HL-60 (cell line): Measurements from ENCODE around the gene SLC22A2.
"Not testable (repeated sequence)": the region's sequence is repeated elsewhere in the genome, so short reads cannot be mapped to it uniquely, and the experiment has no call there.

Source experiments
- CTCF ChIP-seq: IDR thresholded peaks from one replicate; pipeline ENCODE4 v1.5.1; 2011; ENCODE audit warnings: low read length, control low read depth, inconsistent platforms; ENCODE audit not compliant: insufficient read depth
- REST ChIP-seq: IDR thresholded peaks from 2 replicates; pipeline ENCODE4 v1.6.1; 2012; ENCODE audit warnings: low read depth; ENCODE audit not compliant: insufficient replicate concordance

- TF ChIP-seq CTCF, REST: not testable (repeated sequence)
Observed at GRCh38 chr6:160237597-160238275, 20.9 kb downstream of the SLC22A2 start.
